ENCODE measurements around the gene ITPR3. TPM values are rescaled to one million over a fixed set of nuclear protein-coding genes. Genes with fewer than 3 reads are reported as not detected.
A peak's percentile ranks its signal among the peaks of the same experiment; 100 is the strongest.

ITPR3 gene
- total RNA-seq, 1 donor from 2014 or later: 6.9 TPM

DNA sequence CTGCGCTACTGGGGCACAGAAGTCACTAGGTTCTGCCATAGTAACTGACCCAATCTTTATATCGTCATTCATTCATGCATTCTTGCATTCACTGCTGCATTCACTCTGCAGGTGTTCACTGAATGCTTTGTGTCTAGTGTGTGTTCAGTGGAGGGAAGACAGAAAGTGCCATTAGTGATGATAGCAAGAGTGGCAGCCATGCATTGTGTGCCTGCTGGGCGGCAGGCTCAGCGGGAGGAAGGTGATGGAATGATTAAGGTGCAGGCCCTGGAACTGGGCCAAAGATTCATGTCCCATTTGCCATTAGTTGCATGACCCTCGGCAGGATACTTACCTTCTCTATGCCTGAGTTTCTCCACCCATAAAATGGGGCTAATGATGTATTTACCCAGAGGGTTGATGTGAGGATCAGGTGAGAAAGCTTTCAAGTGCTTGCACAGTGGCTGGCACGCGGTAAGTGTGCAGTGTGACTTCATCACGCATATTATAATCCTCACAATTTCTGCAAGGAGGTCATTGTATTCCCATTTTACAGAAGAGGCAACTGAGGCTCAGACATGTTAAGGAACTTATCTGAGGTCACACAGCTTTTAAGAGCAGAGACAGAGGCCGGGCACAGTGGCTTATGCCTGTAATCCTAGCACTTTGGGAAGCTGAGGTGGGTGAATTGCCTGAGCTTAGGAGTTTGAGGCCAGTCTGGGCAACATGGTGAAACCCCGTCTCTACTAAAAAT, 40.1 kb downstream of the ITPR3 start:
- intact Hi-C loops (cut with DNase I): no loop called here
- DNase-seq (ENCODE audit: low spot score): no peak

- no peak for DNase-seq (ENCODE audit: low spot score)
- intact Hi-C loops (cut with DNase I): no loop called here
Measured at GRCh38 chr6:33662318-33662717, 41.2 kb downstream of the ITPR3 start.

GRCh38 chr6:33663028-33663427, 41.9 kb downstream of the ITPR3 start:
- no peak for DNase-seq (ENCODE audit: low spot score)
- intact Hi-C loops (cut with DNase I): no loop called here

GRCh38 chr6:33663727-33664449, 42.8 kb downstream of the ITPR3 start:
- no peak for DNase-seq (ENCODE audit: low spot score)
- intact Hi-C loops (cut with DNase I): no loop called here

DNA sequence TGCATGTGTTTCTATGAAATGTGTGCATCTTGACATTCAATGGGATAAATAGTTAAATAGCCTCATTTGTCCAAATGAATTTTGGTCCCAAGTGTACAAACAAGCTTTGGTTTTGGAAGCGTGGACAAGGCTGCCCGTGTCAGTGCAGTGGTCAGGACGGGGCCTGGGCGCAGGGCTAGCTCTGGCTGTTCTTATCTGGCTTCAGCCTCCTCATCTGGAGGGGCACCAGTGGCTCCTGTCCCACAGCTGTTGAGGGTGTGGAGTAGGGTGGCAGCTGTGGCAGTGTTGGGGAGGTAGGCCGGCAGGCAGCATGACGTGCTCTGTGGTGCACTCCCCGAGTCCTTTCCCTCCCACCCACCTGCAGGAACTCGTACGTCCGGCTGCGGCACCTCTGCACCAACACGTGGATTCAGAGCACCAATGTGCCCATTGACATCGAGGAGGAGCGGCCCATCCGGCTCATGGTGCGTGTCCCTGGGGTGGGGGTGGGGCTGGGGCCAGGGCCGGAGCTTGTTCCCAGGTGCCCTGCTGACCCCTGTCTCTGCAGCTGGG, 43.5 kb downstream of the ITPR3 start:
- intact Hi-C loops (cut with DNase I): no loop called here
- no peak for DNase-seq (ENCODE audit: low spot score)

DNA sequence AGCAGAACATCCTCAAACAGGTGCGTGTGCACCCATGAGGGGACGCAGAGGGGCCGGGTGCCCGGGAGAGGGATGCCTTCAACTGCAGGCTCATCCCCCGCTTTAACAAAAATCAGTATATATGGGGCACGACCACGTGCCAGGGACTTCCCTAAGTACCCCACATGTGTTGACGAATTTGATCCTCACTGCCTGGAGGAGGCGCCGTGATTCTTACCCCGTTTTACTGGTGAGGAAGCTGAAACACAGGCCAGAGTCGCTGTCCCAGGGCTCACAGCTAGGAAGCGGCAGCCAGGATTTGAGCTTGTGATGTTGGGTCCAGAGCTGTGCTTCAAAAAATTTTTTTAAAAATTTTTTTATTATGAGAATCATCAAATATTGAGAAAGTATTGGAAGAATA, 44.8 kb downstream of the ITPR3 start:
- DNase-seq (ENCODE audit: low spot score): no peak
- intact Hi-C loops (cut with DNase I): no loop called here

DNA sequence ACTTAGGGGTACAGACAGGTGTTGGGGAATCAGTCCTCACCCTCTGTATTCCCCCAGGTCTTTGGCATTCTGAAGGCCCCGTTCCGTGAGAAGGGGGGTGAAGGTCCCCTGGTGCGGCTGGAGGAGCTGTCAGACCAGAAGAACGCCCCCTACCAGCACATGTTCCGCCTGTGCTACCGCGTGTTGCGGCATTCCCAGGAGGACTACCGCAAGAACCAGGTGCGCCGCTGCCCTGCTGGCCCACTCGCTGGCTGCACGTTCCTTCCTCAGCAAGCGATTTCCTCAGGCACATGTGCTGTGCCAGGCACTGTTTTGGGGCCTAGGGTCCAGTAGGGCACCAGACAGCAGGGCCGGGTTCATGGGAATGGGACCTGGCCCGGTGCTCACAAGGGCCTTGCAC, 46.0 kb downstream of the ITPR3 start:
- intact Hi-C loops (cut with DNase I): no loop called here
- no peak for DNase-seq (ENCODE audit: low spot score)

GRCh38 chr6:33667776-33668175, 46.7 kb downstream of the ITPR3 start:
- DNase-seq (ENCODE audit: low spot score): no peak
- intact Hi-C loops (cut with DNase I): no loop called here

DNA sequence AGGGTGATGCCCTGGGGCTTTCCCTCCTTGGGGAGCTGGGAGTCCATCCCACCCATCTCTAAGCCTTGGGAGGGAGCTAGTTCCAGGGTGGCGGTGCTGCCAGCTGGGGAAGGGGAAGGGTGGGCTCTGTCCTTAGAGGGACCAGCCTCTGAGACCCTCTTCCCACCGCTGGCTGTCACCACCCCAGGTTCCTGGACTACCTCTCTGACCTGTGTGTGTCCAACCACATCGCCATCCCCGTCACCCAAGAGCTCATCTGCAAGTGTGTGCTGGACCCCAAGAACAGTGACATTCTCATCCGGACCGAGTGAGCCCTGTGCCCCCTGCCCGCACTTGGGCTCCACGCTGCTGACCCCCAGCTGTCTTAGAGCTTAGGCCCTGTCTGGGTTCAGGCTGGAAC, 47.2 kb downstream of the ITPR3 start:
- no peak for DNase-seq (ENCODE audit: low spot score)
- intact Hi-C loops (cut with DNase I): no loop called here

- DNase-seq (ENCODE audit: low spot score): no peak
- intact Hi-C loops (cut with DNase I): no loop called here
Measured at GRCh38 chr6:33668914-33669313, 47.8 kb downstream of the ITPR3 start.

DNA sequence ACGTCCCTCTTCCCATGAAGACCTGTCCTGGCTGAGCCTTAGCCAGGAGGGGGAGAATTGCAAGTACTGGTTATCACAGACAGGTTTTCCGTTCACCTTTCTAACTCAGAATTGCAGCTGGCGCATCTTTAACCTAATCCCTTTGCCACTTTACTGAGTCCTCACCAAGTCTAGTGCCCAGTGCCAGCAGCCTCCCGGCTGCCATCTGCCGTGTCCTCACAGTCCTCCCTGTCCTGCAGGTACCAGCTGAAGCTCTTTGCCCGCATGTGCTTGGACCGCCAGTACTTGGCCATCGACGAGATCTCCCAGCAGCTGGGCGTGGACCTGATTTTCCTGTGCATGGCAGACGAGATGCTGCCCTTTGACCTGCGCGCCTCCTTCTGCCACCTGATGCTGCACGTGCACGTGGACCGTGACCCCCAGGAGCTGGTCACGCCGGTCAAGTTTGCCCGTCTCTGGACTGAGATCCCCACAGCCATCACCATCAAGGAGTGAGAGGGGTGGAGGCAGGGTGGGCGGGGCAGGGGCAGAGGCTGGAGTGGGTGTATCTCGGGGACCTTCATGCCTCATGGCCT, 49.1 kb downstream of the ITPR3 start:
- intact Hi-C loops (cut with DNase I): no loop called here
- DNase-seq (ENCODE audit: low spot score): no peak

- DNase-seq (ENCODE audit: low spot score): no peak
- intact Hi-C loops (cut with DNase I): no loop called here
Measured at GRCh38 chr6:33670971-33671743, 50.0 kb downstream of the ITPR3 start.

GRCh38 chr6:33671744-33672072, 50.6 kb downstream of the ITPR3 start:
- no peak for DNase-seq (ENCODE audit: low spot score)
- intact Hi-C loops (cut with DNase I): loop anchor here (2.0 kb wide), 1 partner anchor 83 kb away; no protein-coding TSS in a partner anchor

GRCh38 chr6:33672808-33673207, 51.7 kb downstream of the ITPR3 start:
- intact Hi-C loops (cut with DNase I): loop anchor here (2.0 kb wide), 1 partner anchor 84 kb away; no protein-coding TSS in a partner anchor
- DNase-seq (ENCODE audit: low spot score): peak; percentile 93

DNA sequence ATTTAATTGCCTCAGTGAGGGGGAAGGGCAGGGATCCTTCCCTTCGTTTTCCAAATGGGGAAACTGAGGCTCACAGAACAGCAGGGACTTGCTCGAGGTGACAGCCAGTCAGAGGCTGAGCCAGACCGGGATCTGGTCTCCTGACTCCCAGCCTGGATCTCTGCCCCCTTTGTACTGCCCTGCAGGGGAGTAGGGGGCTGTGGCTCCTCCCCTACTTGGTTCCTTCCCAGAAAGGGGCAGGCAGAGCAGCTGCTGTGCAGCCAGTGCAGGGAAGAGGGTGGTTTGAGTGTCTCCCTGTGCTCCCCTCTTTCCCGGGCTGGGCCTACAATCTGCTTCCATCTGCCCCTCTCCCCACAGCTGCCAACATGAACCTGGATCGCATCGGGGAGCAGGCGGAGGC, 52.7 kb downstream of the ITPR3 start:
- intact Hi-C loops (cut with DNase I): loop anchor here (2.0 kb wide), 1 partner anchor 85 kb away; no protein-coding TSS in a partner anchor
- DNase-seq (ENCODE audit: low spot score): no peak

GRCh38 chr6:33675968-33676367, 54.8 kb downstream of the ITPR3 start:
- intact Hi-C loops (cut with DNase I): no loop called here
- no peak for DNase-seq (ENCODE audit: low spot score)

GRCh38 chr6:33676416-33677142, 55.5 kb downstream of the ITPR3 start:
- intact Hi-C loops (cut with DNase I): no loop called here
- DNase-seq (ENCODE audit: low spot score): no peak

- intact Hi-C loops (cut with DNase I): no loop called here
Measured at GRCh38 chr6:33677143-33677660, 56.1 kb downstream of the ITPR3 start.

GRCh38 chr6:33677689-33678088, 56.6 kb downstream of the ITPR3 start:
- intact Hi-C loops (cut with DNase I): no loop called here
- no peak for DNase-seq (ENCODE audit: low spot score)

More at GRCh38 chr6:33677143-33677660, 56.1 kb downstream of the ITPR3 start:
- no peak for DNase-seq (ENCODE audit: low spot score)

Measured in cardiac septum (tissue), 1 donor.